Ishikawa (cell line): ENCODE measurements around the gene SMIM38.

Experiments
- CEBPB ChIP-seq: IDR thresholded peaks from 2 replicates; pipeline ENCODE4 v1.6.1; 2012
- CREB1 ChIP-seq: IDR thresholded peaks from 2 replicates; pipeline ENCODE4 v1.6.1; 2012; ENCODE audit warnings: low read depth
- EGR1 ChIP-seq: IDR thresholded peaks from 2 replicates; pipeline ENCODE4 v1.6.1; 2012
- EP300 ChIP-seq: IDR thresholded peaks from 2 replicates; pipeline ENCODE4 v1.6.1; 2012; ENCODE audit warnings: borderline replicate concordance
- FOXM1 ChIP-seq: IDR thresholded peaks from 2 replicates; pipeline ENCODE4 v1.6.1; 2012; ENCODE audit warnings: low read depth, borderline replicate concordance
- NFIC ChIP-seq: IDR thresholded peaks from 2 replicates; pipeline ENCODE4 v1.6.1; 2012
- RAD21 ChIP-seq: IDR thresholded peaks from 2 replicates; pipeline ENCODE4 v1.6.1; 2012; ENCODE audit warnings: low read depth
- TAF1 ChIP-seq: IDR thresholded peaks from 2 replicates; pipeline ENCODE4 v1.6.1; 2012; ENCODE audit warnings: low read depth, mild to moderate bottlenecking
- TCF12 ChIP-seq: IDR thresholded peaks from 2 replicates; pipeline ENCODE4 v1.6.1; 2012; ENCODE audit warnings: low read depth
- TEAD4 ChIP-seq: IDR thresholded peaks from 2 replicates; pipeline ENCODE4 v1.6.1; 2012
- YY1 ChIP-seq: IDR thresholded peaks from 2 replicates; pipeline ENCODE4 v1.6.1; 2012; ENCODE audit warnings: low read depth
- ZBTB7A ChIP-seq: IDR thresholded peaks from 2 replicates; pipeline ENCODE4 v1.6.1; 2012; ENCODE audit warnings: low read depth
- TF ChIP-seq, protein P1 (sequence below): IDR thresholded peaks from 2 replicates; pipeline ENCODE4 v1.6.1; 2012; ENCODE audit warnings: low read depth, mild to moderate bottlenecking
- TF ChIP-seq, protein P2 (sequence below): IDR thresholded peaks from 2 replicates; pipeline ENCODE4 v1.6.1; 2012
- TF ChIP-seq, protein P3 (sequence below): IDR thresholded peaks from 2 replicates; pipeline ENCODE4 v1.6.1; 2012

Gene SMIM38

DNA sequence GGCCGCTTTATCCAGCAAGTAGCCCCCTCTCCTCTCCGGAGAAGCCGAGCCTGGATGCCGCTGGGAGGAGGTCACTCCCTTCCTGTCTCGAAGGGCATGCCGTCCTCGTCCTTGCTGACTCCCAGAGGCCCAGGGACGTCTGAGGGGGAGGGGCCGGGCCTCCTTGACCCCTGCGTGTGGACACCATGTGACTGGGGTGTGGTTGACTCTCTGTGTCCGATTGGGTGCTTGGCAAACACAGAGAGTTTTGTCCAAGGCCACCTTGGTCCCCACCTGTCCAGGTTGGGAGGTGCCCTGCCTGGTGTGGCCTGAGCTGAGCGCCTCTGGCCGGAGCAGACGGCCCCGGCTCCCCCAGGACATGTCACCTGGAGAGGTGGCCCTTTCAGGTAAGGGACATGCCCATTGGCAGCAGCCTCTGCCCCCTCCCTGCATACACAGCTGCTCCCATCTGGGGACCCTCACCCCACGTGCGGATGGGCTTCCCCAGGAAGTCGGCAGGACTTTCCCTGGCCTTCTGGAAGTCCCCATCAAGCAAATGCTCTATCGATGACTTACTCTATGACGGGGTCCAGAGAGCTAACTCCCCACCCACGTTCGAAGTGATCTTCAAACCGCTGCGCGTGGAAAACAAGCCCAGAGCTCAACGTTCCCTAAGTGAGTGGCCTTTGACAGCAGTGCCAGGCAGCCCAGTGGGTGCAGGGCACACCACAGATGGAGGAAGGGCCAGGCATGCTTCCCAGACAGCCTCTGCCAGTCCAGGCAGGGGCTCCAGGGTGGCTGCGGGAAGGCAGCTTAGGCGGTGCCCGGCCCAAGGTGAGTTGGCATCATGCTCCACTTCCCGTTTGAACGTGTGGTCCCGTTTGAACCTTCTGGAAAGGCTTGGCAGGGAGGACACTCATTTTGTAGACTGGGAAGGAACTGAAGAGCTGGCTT, at the start of gene SMIM38:
Gene SMIM38 (plus strand): TSS at position 634 of the 933 bp plus-strand sequence. CDS start 1,912 bp downstream, outside the sequence.
- TF ChIP-seq, protein P1, sequence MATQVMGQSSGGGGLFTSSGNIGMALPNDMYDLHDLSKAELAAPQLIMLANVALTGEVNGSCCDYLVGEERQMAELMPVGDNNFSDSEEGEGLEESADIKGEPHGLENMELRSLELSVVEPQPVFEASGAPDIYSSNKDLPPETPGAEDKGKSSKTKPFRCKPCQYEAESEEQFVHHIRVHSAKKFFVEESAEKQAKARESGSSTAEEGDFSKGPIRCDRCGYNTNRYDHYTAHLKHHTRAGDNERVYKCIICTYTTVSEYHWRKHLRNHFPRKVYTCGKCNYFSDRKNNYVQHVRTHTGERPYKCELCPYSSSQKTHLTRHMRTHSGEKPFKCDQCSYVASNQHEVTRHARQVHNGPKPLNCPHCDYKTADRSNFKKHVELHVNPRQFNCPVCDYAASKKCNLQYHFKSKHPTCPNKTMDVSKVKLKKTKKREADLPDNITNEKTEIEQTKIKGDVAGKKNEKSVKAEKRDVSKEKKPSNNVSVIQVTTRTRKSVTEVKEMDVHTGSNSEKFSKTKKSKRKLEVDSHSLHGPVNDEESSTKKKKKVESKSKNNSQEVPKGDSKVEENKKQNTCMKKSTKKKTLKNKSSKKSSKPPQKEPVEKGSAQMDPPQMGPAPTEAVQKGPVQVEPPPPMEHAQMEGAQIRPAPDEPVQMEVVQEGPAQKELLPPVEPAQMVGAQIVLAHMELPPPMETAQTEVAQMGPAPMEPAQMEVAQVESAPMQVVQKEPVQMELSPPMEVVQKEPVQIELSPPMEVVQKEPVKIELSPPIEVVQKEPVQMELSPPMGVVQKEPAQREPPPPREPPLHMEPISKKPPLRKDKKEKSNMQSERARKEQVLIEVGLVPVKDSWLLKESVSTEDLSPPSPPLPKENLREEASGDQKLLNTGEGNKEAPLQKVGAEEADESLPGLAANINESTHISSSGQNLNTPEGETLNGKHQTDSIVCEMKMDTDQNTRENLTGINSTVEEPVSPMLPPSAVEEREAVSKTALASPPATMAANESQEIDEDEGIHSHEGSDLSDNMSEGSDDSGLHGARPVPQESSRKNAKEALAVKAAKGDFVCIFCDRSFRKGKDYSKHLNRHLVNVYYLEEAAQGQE: no peak
- TF ChIP-seq TAF1 (no peak), TCF12 (no peak)

DNA sequence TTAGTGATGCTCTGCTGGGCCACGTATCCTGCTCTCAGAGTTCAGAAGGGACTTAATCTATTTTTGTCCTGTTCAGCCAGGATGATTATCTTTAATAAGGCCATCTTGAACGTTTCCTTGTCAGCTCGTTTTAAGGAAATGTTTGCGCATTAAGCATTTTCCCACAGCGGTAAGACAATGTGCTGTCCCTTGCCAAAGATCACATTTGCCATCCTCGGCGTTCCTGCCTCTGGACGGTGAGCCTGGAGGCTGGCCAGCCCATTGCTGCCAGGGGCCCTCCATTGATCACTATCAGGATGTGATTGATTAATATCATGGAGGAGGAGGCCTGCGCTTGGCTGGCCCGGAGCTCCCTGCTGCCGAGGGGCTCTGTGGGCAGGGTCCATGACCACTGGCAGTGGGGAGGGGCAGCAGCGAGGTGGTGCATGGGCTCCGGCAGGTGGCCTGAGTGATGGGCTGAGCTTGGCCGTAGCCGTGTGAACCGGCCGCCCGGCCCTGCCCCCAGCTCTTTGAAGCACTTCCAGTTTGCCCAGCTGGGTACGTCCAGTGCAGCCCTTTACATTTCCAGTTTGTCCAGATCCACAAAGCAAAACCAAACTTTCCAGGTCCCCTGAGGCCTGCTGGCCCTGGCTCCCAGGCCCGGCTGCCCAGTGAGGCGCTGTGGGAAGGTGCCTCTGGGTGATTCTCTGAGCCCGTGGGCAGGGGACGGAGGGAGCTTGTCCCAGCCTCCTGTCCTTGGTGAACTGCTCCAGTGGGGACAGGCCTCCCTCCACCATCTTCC, 49.5 kb upstream of the SMIM38 start:
- TF ChIP-seq EP300: peak; percentile 79
- peak; percentile 84 for TF ChIP-seq NFIC
- no peak for TF ChIP-seq CEBPB
- TF ChIP-seq ZBTB7A: peak; percentile 16; the same call in 1 of the 2 replicates
- no peak for TF ChIP-seq CREB1
- TF ChIP-seq, protein P1: no peak
- TF ChIP-seq TEAD4: no peak; the same call in 1 of the 2 replicates
- TF ChIP-seq, protein P2, sequence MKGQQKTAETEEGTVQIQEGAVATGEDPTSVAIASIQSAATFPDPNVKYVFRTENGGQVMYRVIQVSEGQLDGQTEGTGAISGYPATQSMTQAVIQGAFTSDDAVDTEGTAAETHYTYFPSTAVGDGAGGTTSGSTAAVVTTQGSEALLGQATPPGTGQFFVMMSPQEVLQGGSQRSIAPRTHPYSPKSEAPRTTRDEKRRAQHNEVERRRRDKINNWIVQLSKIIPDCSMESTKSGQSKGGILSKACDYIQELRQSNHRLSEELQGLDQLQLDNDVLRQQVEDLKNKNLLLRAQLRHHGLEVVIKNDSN: no peak
- peak; percentile 65; the same call in 1 of the 2 replicates for TF ChIP-seq FOXM1
- peak; percentile 0; the same call in 1 of the 2 replicates for TF ChIP-seq RAD21
- TF ChIP-seq YY1: peak; percentile 35; the same call in 1 of the 2 replicates
- TF ChIP-seq, protein P3, sequence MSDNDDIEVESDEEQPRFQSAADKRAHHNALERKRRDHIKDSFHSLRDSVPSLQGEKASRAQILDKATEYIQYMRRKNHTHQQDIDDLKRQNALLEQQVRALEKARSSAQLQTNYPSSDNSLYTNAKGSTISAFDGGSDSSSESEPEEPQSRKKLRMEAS: peak; percentile 62; the same call in 1 of the 2 replicates
- TF ChIP-seq TCF12: peak; percentile 87
- no peak for TF ChIP-seq EGR1
- no peak for TF ChIP-seq TAF1

DNA sequence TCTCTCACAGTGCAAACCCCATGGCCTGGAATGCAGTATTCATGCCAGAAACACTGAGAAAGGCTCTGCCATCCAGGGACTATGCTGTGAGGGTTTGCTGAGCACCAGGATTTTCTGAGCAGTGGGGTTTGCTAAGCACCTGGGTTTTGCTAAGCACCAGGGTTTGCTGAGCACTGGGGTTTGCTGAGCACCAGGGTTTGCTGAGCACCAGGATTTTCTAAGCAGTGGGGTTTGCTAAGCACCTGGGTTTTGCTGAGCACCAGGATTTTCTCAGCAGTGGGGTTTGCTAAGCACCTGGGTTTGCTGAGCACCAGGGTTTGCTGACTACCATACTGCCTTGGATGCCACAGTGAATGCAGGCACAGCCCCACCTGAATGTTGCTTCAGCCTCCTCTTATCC, 48.3 kb upstream of the SMIM38 start:
- TF ChIP-seq YY1: no peak
- no peak for TF ChIP-seq TAF1
- no peak for TF ChIP-seq EGR1
- TF ChIP-seq, protein P1: no peak
- TF ChIP-seq FOXM1: no peak
- TF ChIP-seq NFIC: no peak
- TF ChIP-seq RAD21: no peak
- TF ChIP-seq CREB1: no peak
- no peak for TF ChIP-seq ZBTB7A
- TF ChIP-seq TCF12: no peak
- TF ChIP-seq, protein P3: no peak
- TF ChIP-seq TEAD4: no peak
- TF ChIP-seq, protein P2: no peak
- TF ChIP-seq CEBPB: no peak
- TF ChIP-seq EP300: no peak

DNA sequence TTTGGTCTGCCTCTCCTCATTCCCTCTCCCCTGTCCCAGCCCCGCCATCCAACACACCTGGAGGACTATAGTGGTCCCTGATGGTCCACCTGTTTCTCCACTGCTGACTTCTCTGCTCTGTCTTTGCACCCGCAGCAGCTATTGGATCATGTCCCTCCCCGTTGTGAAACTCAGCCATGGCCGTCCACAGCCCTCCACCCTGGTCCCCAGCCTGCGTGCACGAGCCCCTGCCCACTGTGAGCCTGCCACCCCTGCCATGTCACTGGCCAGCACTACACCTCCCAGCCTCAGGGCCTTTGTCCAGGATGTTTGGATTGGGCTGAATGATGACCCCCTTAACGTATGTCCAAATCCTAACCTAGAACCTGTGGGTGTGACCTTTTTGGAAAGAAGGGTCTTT, 47.7 kb upstream of the SMIM38 start:
- no peak for TF ChIP-seq TEAD4
- no peak for TF ChIP-seq EP300
- TF ChIP-seq EGR1: no peak
- no peak for TF ChIP-seq RAD21
- TF ChIP-seq, protein P1: no peak
- no peak for TF ChIP-seq TCF12
- no peak for TF ChIP-seq TAF1
- TF ChIP-seq FOXM1: no peak
- TF ChIP-seq, protein P3: no peak
- no peak for TF ChIP-seq YY1
